Activated naive CD8-positive, alpha-beta T cell (primary cell): Measurements from ENCODE around the gene APRT.

Source experiments
- H3K27ac Mint-ChIP-seq: one replicate; pipeline ENCODE4 v1.8.0; 2021; ENCODE audit warnings: mixed read lengths
- H3K27me3 Mint-ChIP-seq: one replicate; pipeline ENCODE4 v1.8.0; 2021; ENCODE audit warnings: mixed read lengths
- H3K36me3 Mint-ChIP-seq: one replicate; pipeline ENCODE4 v1.8.0; 2021; ENCODE audit warnings: mixed read lengths
- H3K4me1 Mint-ChIP-seq: one replicate; pipeline ENCODE4 v1.8.0; 2021; ENCODE audit warnings: low read depth, mixed read lengths
- H3K4me3 Mint-ChIP-seq: one replicate; pipeline ENCODE4 v1.8.0; 2021; ENCODE audit warnings: mild to moderate bottlenecking, mixed read lengths
- H3K9me3 Mint-ChIP-seq: one replicate; pipeline ENCODE4 v1.8.0; 2021; ENCODE audit warnings: low read depth, mixed read lengths

The APRT gene

GRCh38 chr16:88820385-88821025 lies 8.8 kb upstream of the APRT start:
- no peaks in the 10 kb centered on the region for H3K27me3 Mint-ChIP-seq
- H3K27ac Mint-ChIP-seq, result no peak overlapping the region
- no peaks in the 10 kb centered on the region for H3K36me3 Mint-ChIP-seq
- no peak overlapping the region for H3K4me3 Mint-ChIP-seq
- no peaks in the 10 kb centered on the region for H3K4me1 Mint-ChIP-seq
- no peaks in the 10 kb centered on the region for H3K9me3 Mint-ChIP-seq

GRCh38 chr16:88819126-88819525 lies 7.4 kb upstream of the APRT start:
- H3K9me3 Mint-ChIP-seq, result no peaks in the 10 kb centered on the region
- no peaks in the 10 kb centered on the region for H3K4me1 Mint-ChIP-seq
- no peak overlapping the region for H3K4me3 Mint-ChIP-seq
- H3K27ac Mint-ChIP-seq, result no peak overlapping the region
- H3K27me3 Mint-ChIP-seq, result no peaks in the 10 kb centered on the region
- no peaks in the 10 kb centered on the region for H3K36me3 Mint-ChIP-seq

DNA sequence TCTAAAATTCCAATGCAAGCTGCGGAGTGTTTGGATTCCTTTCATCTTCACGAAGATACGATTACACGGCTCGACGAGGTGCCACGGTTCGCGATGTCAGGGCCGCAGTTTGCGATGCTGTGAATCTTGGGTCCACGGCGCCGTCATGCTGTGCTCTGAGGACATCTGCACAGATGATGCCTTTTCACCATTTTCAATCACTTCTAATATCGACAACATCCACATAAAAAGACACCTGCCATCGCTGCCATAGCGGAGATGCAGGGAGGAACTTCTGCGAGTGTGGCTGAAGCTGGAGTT lies 6.8 kb upstream of the APRT start:
- Mint-ChIP-seq H3K27me3 (no peaks in the 10 kb centered on the region), H3K4me1 (no peaks in the 10 kb centered on the region), H3K27ac (no peak overlapping the region), H3K9me3 (no peaks in the 10 kb centered on the region), H3K36me3 (no peaks in the 10 kb centered on the region), H3K4me3 (no peak overlapping the region)

DNA sequence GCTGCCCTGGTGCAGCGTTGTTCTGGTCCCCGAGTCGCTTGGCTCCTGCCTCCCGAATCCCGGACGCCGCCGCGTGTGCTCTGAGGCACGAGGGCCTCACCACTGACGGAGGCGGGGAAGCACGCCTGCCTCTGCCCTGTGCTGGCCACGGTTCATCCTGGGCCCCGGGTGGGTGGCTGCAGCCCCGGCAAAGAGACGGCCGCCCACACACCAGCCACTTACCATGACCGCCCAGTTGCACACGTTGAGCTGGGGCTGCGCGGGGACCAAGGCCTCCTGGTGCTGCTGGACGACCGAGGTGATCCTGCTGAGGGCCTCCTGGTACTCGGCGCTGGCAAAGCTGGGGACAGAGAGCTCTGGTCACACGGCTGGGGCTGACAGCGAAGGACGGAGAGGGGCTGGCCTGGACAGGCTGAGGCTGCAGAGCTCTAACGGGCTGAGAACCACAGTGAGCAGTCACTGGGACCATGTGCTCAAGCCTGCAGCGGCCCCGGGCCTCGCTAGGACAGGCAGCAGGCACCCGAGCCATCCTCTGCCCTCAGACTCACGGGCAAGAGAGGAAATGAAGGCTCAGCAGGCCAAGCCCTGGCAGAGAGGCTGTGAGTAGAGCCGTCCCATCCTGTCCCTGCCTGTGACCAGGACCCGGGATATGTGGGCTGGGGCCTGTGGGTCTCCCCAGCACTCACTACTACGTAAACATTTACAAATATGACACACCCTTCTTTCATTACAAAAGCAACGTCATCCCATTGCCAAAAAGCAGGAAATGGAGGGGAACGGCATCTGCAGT lies 6.3 kb upstream of the APRT start:
- no peak overlapping the region for H3K4me3 Mint-ChIP-seq

GRCh38 chr16:88816736-88817535 lies 5.2 kb upstream of the APRT start:
- Mint-ChIP-seq H3K27ac (no peak overlapping the region), H3K36me3 (no peaks in the 10 kb centered on the region), H3K27me3 (no peaks in the 10 kb centered on the region), H3K4me3 (no peak overlapping the region), H3K9me3 (no peaks in the 10 kb centered on the region), H3K4me1 (no peaks in the 10 kb centered on the region)

More for the DNA sequence above, 6.3 kb upstream of the APRT start:
- Mint-ChIP-seq H3K4me1 (no peaks in the 10 kb centered on the region), H3K27ac (no peak overlapping the region), H3K9me3 (no peaks in the 10 kb centered on the region), H3K36me3 (no peaks in the 10 kb centered on the region), H3K27me3 (no peaks in the 10 kb centered on the region)

DNA sequence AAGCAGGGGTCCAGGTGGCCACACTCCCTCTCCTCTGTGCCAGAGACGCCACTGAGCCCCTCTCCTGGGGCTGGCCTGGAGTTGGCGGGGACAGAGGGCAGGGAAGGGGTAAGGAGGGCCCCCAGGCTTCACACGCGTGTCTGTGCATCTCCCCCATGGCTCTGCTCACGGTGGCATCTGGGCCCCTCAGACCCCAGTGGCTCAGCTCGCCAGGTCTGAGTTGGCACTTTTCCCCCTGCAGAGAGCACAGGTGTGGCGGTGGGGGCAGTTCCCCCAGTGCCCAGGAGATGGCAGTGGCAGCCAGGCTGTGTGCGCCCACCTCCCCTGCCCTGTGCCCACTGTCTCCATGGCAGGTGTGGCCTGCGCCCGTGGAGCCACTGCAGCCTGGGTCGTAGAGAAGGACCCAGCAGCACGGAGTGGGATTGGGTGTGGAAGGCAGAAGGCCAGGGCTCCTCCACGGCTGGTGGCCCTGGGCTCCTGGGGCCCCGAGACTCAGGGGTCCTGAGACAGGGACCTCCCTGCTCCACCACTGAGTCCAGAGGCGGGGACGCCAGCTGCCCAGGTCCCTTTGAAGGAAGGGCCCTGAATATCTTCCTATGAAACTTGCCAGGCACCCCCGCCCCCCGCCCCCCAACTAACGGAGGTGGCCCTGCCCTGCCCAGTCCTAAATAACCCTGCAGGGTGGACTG lies 4.3 kb upstream of the APRT start:
- Mint-ChIP-seq H3K36me3 (no peaks in the 10 kb centered on the region), H3K27me3 (no peaks in the 10 kb centered on the region), H3K27ac (no peak overlapping the region), H3K4me3 (no peak overlapping the region), H3K4me1 (no peaks in the 10 kb centered on the region), H3K9me3 (no peaks in the 10 kb centered on the region)

GRCh38 chr16:88815227-88815626 lies 3.5 kb upstream of the APRT start:
- Mint-ChIP-seq H3K4me1 (peaks cover 2% of the 10 kb centered on the region), H3K9me3 (no peaks in the 10 kb centered on the region), H3K27me3 (no peaks in the 10 kb centered on the region), H3K36me3 (no peaks in the 10 kb centered on the region), H3K4me3 (no peak overlapping the region), H3K27ac (no peak overlapping the region)

DNA sequence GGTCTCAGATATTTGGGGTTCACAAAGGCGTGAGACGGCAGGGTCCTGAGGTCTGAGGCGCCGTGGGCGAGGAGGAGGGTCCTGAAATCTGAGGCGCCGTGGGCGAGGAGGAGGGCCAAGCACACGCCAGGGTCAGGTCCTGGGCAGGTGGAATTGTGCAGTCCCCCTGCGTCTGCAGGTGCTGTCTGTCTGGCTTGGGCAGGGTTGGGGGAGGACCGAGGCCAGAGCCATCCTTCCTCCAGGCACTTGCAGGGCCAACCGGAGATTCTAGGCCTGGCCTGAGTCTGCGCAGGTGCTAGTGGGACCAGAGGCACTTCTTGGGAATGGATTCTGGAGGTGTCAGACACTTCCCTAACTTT lies 2.4 kb upstream of the APRT start:
- peaks cover 5% of the 10 kb centered on the region for H3K4me1 Mint-ChIP-seq
- H3K27me3 Mint-ChIP-seq, result no peaks in the 10 kb centered on the region
- peak overlapping the region; percentile 60 for H3K4me3 Mint-ChIP-seq
- no peak overlapping the region for H3K27ac Mint-ChIP-seq
- H3K9me3 Mint-ChIP-seq, result no peaks in the 10 kb centered on the region
- H3K36me3 Mint-ChIP-seq, result no peaks in the 10 kb centered on the region

DNA sequence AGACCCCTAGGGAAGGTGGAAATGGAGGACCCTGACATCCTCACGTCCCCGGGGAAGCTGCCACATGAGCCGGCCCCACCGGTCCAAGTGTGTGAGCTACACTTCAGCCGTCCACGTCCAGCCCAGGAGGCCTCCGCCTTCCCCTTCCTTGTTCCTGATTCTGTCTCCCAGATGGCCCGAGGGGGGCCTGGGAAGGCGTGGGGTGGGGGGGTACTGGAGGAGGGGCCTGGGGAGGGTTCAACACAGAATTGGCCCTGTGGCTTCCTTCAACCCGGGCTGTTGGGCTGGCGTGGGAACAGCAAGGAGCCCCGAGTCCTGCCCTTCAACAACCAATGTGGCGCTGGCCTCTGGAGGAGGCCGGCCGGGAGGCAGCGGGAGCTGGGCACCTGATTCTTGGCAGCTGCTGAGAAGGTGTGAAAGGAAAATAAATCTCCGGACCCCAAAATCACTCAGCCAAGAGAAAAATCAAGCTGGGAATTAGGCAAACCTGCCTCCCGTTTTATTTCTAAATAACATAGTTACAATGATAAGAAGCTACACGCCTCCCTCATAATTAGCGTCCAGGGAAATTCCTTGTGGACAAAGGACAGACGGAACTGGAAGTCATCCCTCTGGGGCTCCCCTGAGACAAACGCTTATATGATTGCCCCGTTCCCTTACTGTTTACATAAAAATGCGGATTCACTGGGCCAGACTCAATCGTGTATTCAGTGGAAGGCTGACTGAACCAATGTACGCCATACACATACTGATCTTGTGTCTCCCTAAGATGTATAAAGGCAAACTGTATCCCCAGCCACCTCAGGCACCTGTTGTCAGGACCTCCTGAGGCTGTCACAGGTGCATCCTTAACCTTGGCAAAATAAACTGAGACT lies 1.8 kb upstream of the APRT start:
- no peaks in the 10 kb centered on the region for H3K27me3 Mint-ChIP-seq
- H3K36me3 Mint-ChIP-seq, result no peaks in the 10 kb centered on the region
- H3K4me1 Mint-ChIP-seq, result peaks cover 5% of the 10 kb centered on the region
- peak overlapping the region; percentile 22 for H3K27ac Mint-ChIP-seq
- no peaks in the 10 kb centered on the region for H3K9me3 Mint-ChIP-seq
- H3K4me3 Mint-ChIP-seq, result peak overlapping the region; percentile 60

GRCh38 chr16:88812513-88813268 lies 963 bp upstream of the APRT start:
- Mint-ChIP-seq H3K36me3 (no peaks in the 10 kb centered on the region), H3K27me3 (no peaks in the 10 kb centered on the region), H3K9me3 (no peaks in the 10 kb centered on the region), H3K4me1 (peaks cover 5% of the 10 kb centered on the region), H3K4me3 (peak overlapping the region; percentile 86), H3K27ac (peak overlapping the region; percentile 80)

DNA sequence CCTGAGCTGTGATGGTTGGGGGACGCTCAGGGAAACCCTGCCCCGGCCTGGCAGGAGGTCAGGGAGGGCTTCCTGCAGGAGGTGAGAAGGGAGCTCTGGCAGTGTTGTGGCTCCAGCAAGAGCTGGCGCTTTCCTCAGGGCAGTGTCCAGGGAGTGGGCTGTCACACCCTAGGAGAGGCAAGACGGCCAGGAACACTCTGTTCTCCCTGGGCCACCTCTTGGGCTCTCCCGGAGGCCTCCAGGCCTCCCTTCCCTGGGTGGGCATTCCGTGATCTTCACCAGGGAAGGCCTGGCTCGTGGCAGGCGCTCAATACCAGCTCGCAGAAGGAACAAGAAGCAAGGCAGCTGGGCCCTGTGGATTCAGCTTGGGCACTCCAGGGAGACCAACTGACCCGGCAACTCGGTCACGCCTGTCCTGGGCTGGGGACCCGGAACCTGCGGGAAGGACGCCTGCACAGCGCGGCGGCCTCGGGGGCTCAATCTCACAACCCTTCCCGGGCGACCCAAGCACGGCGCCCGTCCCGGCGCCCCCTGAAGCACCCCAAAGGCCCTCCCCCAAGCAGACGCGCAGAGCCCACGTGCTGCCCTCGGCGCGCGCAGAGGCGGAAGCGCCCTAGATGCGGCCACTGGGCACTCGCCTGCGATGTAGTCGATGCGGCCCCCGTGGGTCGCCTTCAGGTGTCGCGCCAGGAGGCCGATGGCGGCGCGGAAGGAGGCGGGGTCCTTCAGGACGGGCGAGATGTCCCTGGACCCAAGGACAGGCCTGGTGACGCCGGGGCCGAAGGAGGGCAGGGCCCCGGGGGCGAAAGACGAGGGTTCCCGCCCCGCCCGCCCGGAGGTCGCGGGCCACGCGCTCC lies 588 bp downstream of the APRT start:
- Mint-ChIP-seq H3K4me1 (peaks cover 7% of the 10 kb centered on the region), H3K9me3 (no peaks in the 10 kb centered on the region), H3K4me3 (peak overlapping the region; percentile 94), H3K27me3 (no peaks in the 10 kb centered on the region), H3K27ac (peak overlapping the region; percentile 92), H3K36me3 (no peaks in the 10 kb centered on the region)

DNA sequence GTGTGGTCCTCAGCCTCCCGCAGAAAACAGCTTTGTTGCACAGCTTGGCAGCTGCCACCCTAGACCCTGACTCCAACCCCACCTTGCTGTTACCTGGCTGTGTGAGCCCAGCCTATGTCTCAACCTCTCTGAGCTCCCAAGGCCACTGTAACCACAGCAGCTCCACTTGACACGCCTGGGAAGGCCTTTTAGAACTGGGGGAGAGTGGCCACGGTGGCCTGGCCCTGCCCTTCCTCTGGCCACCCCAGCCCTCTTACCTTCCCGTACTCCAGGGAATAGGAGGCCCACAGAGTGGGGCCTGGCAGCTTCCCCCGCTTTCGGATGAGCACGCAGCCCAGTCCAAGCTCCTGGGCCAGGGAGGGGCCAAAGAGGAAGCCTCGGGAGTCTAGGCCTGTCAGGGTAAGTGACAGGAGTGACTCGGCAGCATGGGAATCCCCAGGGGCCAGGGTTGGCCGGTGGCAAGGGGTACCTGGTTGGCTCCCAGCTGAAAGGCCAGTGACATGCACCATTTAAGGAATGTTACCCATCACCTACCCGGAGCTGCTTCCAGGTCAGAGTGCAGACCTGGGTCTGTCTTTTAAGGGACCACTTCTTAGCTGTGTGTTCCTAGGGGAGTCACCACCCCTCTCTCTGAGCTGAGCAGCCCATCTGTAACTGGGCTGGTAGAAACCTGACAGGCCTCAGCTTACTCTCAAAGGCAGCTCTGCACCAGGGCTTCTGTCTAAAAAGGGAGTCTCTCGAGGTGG lies 1.4 kb downstream of the APRT start:
- no peaks in the 10 kb centered on the region for H3K27me3 Mint-ChIP-seq
- H3K9me3 Mint-ChIP-seq, result no peaks in the 10 kb centered on the region
- peaks cover 7% of the 10 kb centered on the region for H3K4me1 Mint-ChIP-seq
- H3K36me3 Mint-ChIP-seq, result no peaks in the 10 kb centered on the region
- peak overlapping the region; percentile 94 for H3K4me3 Mint-ChIP-seq
- H3K27ac Mint-ChIP-seq, result peak overlapping the region; percentile 92
